CD8-positive, alpha-beta memory T cell (primary cell): ENCODE measurements around the gene EIF3I. TPM values are rescaled to one million over a fixed set of nuclear protein-coding genes. Genes with fewer than 3 reads are reported as not detected.

Experiments
- CTCF ChIA-PET: fragments of 350-600 bp; sonication (Branson Sonifier 250); formaldehyde crosslinking; loops from one replicate; lab custom pipeline; 2021; ENCODE audit warnings: antibody characterized with exemption; lab: Charles Lee
- POLR2A ChIA-PET: fragments of 350-600 bp; sonication (Branson Sonifier 250); formaldehyde crosslinking; loops from one replicate; lab custom pipeline; 2021; ENCODE audit warnings: antibody characterized with exemption; lab: Charles Lee
- DNase-seq, 5 donors: peaks; one replicate each; pipeline versions ENCODE4 v3.0.0 to v3.0.0-alpha.2; 2020 to 2022; ENCODE audit warnings: mixed read lengths in 1 of 5
- H3K27ac ChIP-seq: one replicate; pipeline ENCODE4 v1.7.0; 2013; ENCODE audit warnings: low read depth, mild to moderate bottlenecking, low read length, moderate library complexity
- H3K27me3 ChIP-seq: 2 replicates; pipeline ENCODE4 v1.7.0; 2013; ENCODE audit warnings: low read length, mild to moderate bottlenecking; ENCODE audit not compliant: insufficient read depth, poor library complexity, severe bottlenecking
- H3K36me3 ChIP-seq: 2 replicates; pipeline ENCODE4 v1.7.0; 2013; ENCODE audit warnings: mild to moderate bottlenecking, low read length, moderate library complexity; ENCODE audit not compliant: insufficient read depth
- H3K4me1 ChIP-seq: 2 replicates; pipeline ENCODE4 v1.7.0; 2013; ENCODE audit warnings: mild to moderate bottlenecking, low read length, moderate library complexity; ENCODE audit not compliant: insufficient read depth
- H3K4me3 ChIP-seq: 2 replicates; pipeline ENCODE4 v1.7.0; 2013; ENCODE audit warnings: mild to moderate bottlenecking, low read length
- H3K9me3 ChIP-seq: 2 replicates; pipeline ENCODE4 v1.7.0; 2013; ENCODE audit warnings: mild to moderate bottlenecking, low read length
- H3K27ac Mint-ChIP-seq, 8 donors: one replicate each; pipeline ENCODE4 v1.8.0; 2020 to 2021; ENCODE audit warnings: mixed read lengths in 8 of 8, mild to moderate bottlenecking in 6 of 8, inconsistent platforms in 3 of 8, moderate library complexity in 3 of 8
- H3K27me3 Mint-ChIP-seq, 2 donors: one replicate each; pipeline ENCODE4 v1.8.0; 2020 to 2021; ENCODE audit warnings: mixed read lengths in 2 of 2, mild to moderate bottlenecking in 1 of 2, moderate library complexity in 1 of 2
- H3K36me3 Mint-ChIP-seq, 3 donors: one replicate each; pipeline ENCODE4 v1.8.0; 2020 to 2021; ENCODE audit warnings: mixed read lengths in 3 of 3, inconsistent platforms in 1 of 3, mild to moderate bottlenecking in 1 of 3
- H3K4me1 Mint-ChIP-seq, 3 donors: one replicate each; pipeline ENCODE4 v1.8.0; 2020 to 2021; ENCODE audit warnings: mixed read lengths in 3 of 3, inconsistent platforms in 1 of 3, mild to moderate bottlenecking in 1 of 3
- H3K4me3 Mint-ChIP-seq, 7 donors: one replicate each; pipeline ENCODE4 v1.8.0; 2020 to 2021; ENCODE audit warnings: mixed read lengths in 7 of 7, mild to moderate bottlenecking in 6 of 7, moderate library complexity in 4 of 7, inconsistent platforms in 2 of 7
- H3K9me3 Mint-ChIP-seq, 5 donors: one replicate each; pipeline ENCODE4 v1.8.0; 2020 to 2022; ENCODE audit warnings: mixed read lengths in 5 of 5, mild to moderate bottlenecking in 3 of 5, moderate library complexity in 2 of 5, inconsistent platforms in 1 of 5
- polyA plus RNA-seq: library from polyadenylated mRNA; unstranded; fragments of 300-500 nt; fragmentation: Illumina TruSeq; gene quantifications from one replicate; pipeline ENCODE4 v1.2.3, GENCODE V29; 2021
- total RNA-seq, 2 experiments: library from RNA; stranded (reverse); gene quantifications; one replicate each; pipeline ENCODE4 v1.2.3, GENCODE V29; 2021

Gene EIF3I
- total and polyA plus RNA-seq, 3 experiments from 2014 or later, result 173 to 390 (median 381) TPM

DNA sequence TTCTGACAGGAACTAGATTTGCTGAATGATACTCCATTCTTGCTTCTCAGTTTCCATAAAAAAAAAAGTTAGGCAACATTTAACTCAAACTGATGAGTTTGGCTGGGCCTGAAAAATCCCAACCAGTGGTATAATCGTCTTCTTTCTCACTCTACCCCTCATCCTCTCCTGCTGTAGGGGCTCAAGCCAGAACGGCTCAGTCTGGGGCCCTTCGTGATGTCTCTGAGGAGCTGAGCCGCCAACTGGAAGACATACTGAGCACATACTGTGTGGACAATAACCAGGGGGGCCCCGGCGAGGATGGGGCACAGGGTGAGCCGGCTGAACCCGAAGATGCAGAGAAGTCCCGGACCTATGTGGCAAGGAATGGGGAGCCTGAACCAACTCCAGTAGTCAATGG lies 41.1 kb upstream of the EIF3I start:
- Mint-ChIP-seq H3K4me3 (peak overlapping the region; percentile 86 to 99 (median 91)), H3K27ac (peak overlapping the region; percentile 31 to 98 (median 92)), H3K27me3 (no peaks in the 10 kb centered on the region), H3K36me3 (peaks cover 2 to 43% (median 8%) of the 10 kb centered on the region in 3 donors), H3K4me1 (peaks cover 41 to 60% (median 54%) of the 10 kb centered on the region in 3 donors), H3K9me3 (no peaks in the 10 kb centered on the region)
- peak overlapping the region; percentile 88 for H3K27ac ChIP-seq
- H3K4me1 ChIP-seq, result peaks cover 28% of the 10 kb centered on the region
- ChIA-PET POLR2A (interaction anchor here (1.3 to 2.7 kb wide), 4 partner anchors 24 to 73 kb away, joined by 4 to 17 read pairs (median 9); partner anchors contain the start of genes IQCC and KPNA6), CTCF (interaction anchor here (1.7 kb wide), 2 partner anchors 73 to 141 kb away, joined by 4 to 6 read pairs; partner anchors contain the start of gene KPNA6)
- no peak for DNase-seq
- H3K9me3 ChIP-seq, result no peaks in the 10 kb centered on the region
- H3K27me3 ChIP-seq, result no peaks in the 10 kb centered on the region
- peaks cover 6% of the 10 kb centered on the region for H3K36me3 ChIP-seq
- no peak overlapping the region for H3K4me3 ChIP-seq

DNA sequence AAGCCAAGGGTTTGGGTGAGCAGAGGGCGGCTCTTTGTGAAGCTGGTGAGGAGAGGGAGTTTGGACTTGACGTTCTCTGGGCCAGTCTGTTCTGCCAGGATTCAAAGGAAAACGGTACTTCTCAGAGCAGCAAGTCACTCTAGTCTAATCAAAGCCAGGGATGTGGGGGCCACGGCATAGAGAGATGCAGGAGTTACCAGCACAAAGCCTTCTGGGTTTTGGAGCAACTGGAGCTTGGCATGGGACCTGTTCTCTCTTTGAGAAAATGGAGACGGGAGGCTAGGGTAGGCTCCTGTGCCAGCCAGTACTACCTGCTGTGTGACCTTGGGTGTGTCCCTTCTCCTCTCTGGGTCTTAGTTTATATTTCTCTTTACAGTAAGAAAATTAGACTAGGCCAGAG lies 40.6 kb upstream of the EIF3I start:
- no peak for DNase-seq
- Histone ChIP-seq H3K27ac (no peak overlapping the region), H3K9me3 (no peaks in the 10 kb centered on the region), H3K4me3 (no peak overlapping the region), H3K4me1 (peaks cover 28% of the 10 kb centered on the region), H3K27me3 (no peaks in the 10 kb centered on the region), H3K36me3 (peaks cover 11% of the 10 kb centered on the region)
- H3K27me3 Mint-ChIP-seq, result no peaks in the 10 kb centered on the region
- ChIA-PET POLR2A (no interaction called here), CTCF (interaction anchor here (0.7 to 0.8 kb wide), 2 partner anchors 65 to 67 kb away, joined by 3 read pairs; no protein-coding TSS in a partner anchor)
- H3K9me3 Mint-ChIP-seq, result no peaks in the 10 kb centered on the region
- peaks cover 45 to 65% (median 59%) of the 10 kb centered on the region in 3 donors for H3K4me1 Mint-ChIP-seq
- H3K36me3 Mint-ChIP-seq, result peaks cover 7 to 48% (median 13%) of the 10 kb centered on the region in 3 donors
- H3K27ac Mint-ChIP-seq, result peak overlapping the region in 6 of 8 donors; percentile 35 to 92 (median 91)
- peak overlapping the region; percentile 86 to 99 (median 91) for H3K4me3 Mint-ChIP-seq

DNA sequence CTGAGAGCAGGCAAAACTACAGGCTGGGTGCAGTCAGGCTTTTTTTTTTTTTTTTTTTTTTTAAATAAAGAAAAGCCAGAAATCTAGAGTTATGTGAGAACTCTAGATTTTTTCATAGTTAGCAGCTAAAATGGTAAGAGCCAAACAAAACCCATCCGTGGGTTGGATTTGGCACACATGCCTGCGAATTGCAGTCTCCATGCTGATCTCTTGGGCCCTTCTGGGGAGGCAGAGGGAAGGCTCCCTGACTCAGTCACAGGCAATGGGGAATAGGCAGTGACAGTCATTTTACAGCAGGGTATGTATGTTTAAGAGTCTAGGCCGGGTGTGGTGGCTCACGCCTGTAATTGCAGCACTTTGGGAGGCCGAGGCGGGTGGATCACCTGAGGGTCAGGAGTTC lies 40.1 kb upstream of the EIF3I start:
- Histone ChIP-seq H3K27me3 (no peaks in the 10 kb centered on the region), H3K27ac (no peak overlapping the region), H3K4me3 (no peak overlapping the region), H3K9me3 (no peaks in the 10 kb centered on the region), H3K36me3 (peaks cover 16% of the 10 kb centered on the region), H3K4me1 (peaks cover 28% of the 10 kb centered on the region)
- POLR2A ChIA-PET, result interaction anchor here (0.7 kb wide), 1 partner anchor 774 kb away, joined by 5 read pairs; no protein-coding TSS in a partner anchor
- Mint-ChIP-seq H3K9me3 (no peaks in the 10 kb centered on the region), H3K4me1 (peaks cover 45 to 66% (median 62%) of the 10 kb centered on the region in 3 donors), H3K36me3 (peaks cover 8 to 50% (median 14%) of the 10 kb centered on the region in 3 donors), H3K4me3 (peak overlapping the region in 4 of 7 donors; percentile 42 to 95 (median 75)), H3K27ac (peak overlapping the region in 4 of 8 donors; percentile 11 to 91 (median 54)), H3K27me3 (no peaks in the 10 kb centered on the region)
- CTCF ChIA-PET, result interaction anchor here (0.7 to 0.8 kb wide), 2 partner anchors 64 to 67 kb away, joined by 3 read pairs; no protein-coding TSS in a partner anchor
- no peak for DNase-seq

DNA sequence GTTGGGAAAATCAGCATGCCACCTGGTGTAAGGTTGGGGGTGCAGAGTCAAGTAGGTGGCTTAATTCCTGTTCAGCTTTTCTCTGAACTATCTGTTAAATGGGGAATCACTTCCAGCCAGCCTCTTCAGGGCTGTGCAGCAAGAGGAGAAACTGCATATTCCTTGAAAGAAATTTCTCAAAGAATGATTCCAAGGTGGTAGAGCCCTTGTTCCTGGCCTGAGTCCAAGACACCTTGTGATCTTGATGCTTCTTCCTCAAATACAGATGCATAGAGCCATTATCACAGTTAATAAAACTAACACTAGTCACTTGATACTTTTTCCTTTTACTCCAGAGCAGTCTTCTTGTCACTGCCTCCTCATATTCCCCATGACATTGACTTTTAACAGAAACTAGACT lies 37.6 kb upstream of the EIF3I start:
- POLR2A ChIA-PET, result no interaction called here
- DNase-seq, result no peak
- Histone ChIP-seq H3K4me3 (no peak overlapping the region), H3K9me3 (no peaks in the 10 kb centered on the region), H3K27ac (no peak overlapping the region), H3K27me3 (no peaks in the 10 kb centered on the region), H3K36me3 (peaks cover 41% of the 10 kb centered on the region), H3K4me1 (peaks cover 18% of the 10 kb centered on the region)
- H3K4me1 Mint-ChIP-seq, result peaks cover 44 to 59% (median 57%) of the 10 kb centered on the region in 3 donors
- no peaks in the 10 kb centered on the region for H3K27me3 Mint-ChIP-seq
- CTCF ChIA-PET, result interaction anchor here (3.4 kb wide), 1 partner anchor 14 kb away, joined by 11 read pairs; the partner anchor contains the start of gene CCDC28B
- H3K4me3 Mint-ChIP-seq, result peak overlapping the region in 1 of 7 donors; percentile 18
- H3K9me3 Mint-ChIP-seq, result no peaks in the 10 kb centered on the region
- peaks cover 8 to 70% (median 24%) of the 10 kb centered on the region in 3 donors for H3K36me3 Mint-ChIP-seq
- peak overlapping the region in 2 of 8 donors; percentile 4 to 17 for H3K27ac Mint-ChIP-seq

DNA sequence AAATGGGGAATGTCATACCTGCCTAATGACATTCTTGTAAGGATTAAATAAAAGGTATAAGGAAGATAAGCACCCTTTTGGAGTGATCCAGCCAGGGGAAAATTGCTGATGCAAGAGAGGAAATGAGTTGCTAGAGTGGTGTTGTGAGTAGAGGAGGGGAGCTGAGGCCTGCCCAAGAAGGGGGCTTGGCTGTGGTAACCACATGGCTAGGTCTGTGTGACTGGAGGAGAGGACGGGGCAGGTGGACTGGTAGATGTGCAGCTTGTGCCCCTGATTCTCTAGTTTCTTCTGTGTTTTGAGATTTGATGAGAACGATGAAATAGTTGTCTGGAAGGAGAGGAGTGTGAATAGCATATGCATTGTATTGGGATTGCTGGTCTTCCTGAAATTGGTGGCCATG lies 36.1 kb upstream of the EIF3I start:
- DNase-seq, result no peak
- ChIA-PET POLR2A (no interaction called here), CTCF (no interaction called here)
- peaks cover 8 to 76% (median 30%) of the 10 kb centered on the region in 3 donors for H3K36me3 Mint-ChIP-seq
- Histone ChIP-seq H3K27me3 (no peaks in the 10 kb centered on the region), H3K4me3 (no peak overlapping the region), H3K27ac (no peak overlapping the region), H3K4me1 (peaks cover 12% of the 10 kb centered on the region), H3K9me3 (no peaks in the 10 kb centered on the region), H3K36me3 (peaks cover 51% of the 10 kb centered on the region)
- no peaks in the 10 kb centered on the region for H3K9me3 Mint-ChIP-seq
- peak overlapping the region in 1 of 8 donors; percentile 66 for H3K27ac Mint-ChIP-seq
- H3K27me3 Mint-ChIP-seq, result no peaks in the 10 kb centered on the region
- peaks cover 33 to 47% (median 46%) of the 10 kb centered on the region in 3 donors for H3K4me1 Mint-ChIP-seq
- no peak overlapping the region for H3K4me3 Mint-ChIP-seq

DNA sequence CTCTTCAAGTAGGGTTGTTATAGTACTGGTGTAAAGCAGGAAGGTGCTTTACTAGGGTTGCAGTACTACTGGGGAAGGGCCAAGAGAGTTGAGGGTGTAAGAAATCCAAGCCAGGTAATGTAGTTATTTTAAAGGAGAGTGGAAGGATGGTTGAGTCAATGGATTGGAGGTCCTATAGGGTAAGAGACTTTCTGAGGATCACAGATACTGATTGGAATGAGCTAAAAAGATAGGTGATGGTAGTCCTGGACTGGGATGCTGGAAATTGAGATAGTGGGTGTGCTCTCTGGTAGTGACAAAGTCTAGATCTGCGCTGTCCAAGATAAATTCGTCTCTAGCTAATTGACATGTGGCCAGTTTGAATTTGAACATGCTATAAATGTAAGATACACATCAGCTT lies 35.7 kb upstream of the EIF3I start:
- H3K36me3 Mint-ChIP-seq, result peaks cover 10 to 76% (median 33%) of the 10 kb centered on the region in 3 donors

DNA sequence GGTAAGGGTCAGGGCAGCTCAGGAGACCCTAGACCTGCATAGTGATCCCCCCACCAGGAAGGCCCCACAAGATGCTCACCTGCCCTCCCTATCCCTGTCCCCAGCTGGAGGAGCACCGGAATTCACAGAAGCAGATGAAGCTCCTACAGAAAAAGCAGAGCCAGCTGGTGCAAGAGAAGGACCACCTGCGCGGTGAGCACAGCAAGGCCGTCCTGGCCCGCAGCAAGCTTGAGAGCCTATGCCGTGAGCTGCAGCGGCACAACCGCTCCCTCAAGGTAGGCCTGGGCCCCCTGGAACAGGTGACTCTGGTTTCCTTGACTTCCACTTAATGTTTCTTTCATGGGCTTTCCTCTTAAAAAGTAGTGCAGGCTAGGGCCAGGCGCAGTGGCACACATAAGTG lies 34.4 kb upstream of the EIF3I start:
- POLR2A ChIA-PET, result no interaction called here
- no peak overlapping the region for H3K27ac ChIP-seq
- DNase-seq, result no peak
- no peaks in the 10 kb centered on the region for H3K9me3 ChIP-seq
- CTCF ChIA-PET, result interaction anchor here (1.0 to 1.8 kb wide), 3 partner anchors 8 to 60 kb away, joined by 3 to 4 read pairs (median 3); partner anchors contain the start of gene TXLNA
- Mint-ChIP-seq H3K36me3 (peaks cover 19 to 78% (median 43%) of the 10 kb centered on the region in 3 donors), H3K27ac (no peak overlapping the region), H3K4me1 (peaks cover 23 to 32% (median 30%) of the 10 kb centered on the region in 3 donors), H3K4me3 (no peak overlapping the region), H3K9me3 (no peaks in the 10 kb centered on the region), H3K27me3 (no peaks in the 10 kb centered on the region)
- H3K27me3 ChIP-seq, result no peaks in the 10 kb centered on the region
- H3K4me3 ChIP-seq, result no peak overlapping the region
- H3K36me3 ChIP-seq, result peaks cover 65% of the 10 kb centered on the region
- no peaks in the 10 kb centered on the region for H3K4me1 ChIP-seq

More for the DNA sequence above, 35.7 kb upstream of the EIF3I start:
- Histone ChIP-seq H3K27me3 (no peaks in the 10 kb centered on the region), H3K9me3 (no peaks in the 10 kb centered on the region), H3K4me1 (peaks cover 8% of the 10 kb centered on the region), H3K36me3 (peaks cover 55% of the 10 kb centered on the region), H3K27ac (no peak overlapping the region), H3K4me3 (no peak overlapping the region)
- ChIA-PET POLR2A (no interaction called here), CTCF (no interaction called here)
- Mint-ChIP-seq H3K4me1 (peaks cover 29 to 43% (median 42%) of the 10 kb centered on the region in 3 donors), H3K4me3 (no peak overlapping the region), H3K9me3 (no peaks in the 10 kb centered on the region), H3K27ac (peak overlapping the region in 1 of 8 donors; percentile 66), H3K27me3 (no peaks in the 10 kb centered on the region)
- DNase-seq, result no peak
